DOHH2 (cell line): ENCODE data around the gene LRRC25.

ENCODE experiments used
- H3F3A ChIP-seq: fragments of 200-600 bp; sonication (generic), shearing (Covaris generic); 2 replicates; pipeline ENCODE4 v1.6.0; 2016; ENCODE audit warnings: antibody characterized with exemption, mild to moderate bottlenecking; ENCODE audit not compliant: control insufficient read depth, insufficient read depth
- H3K27ac ChIP-seq: fragments of 200-600 bp; sonication (generic); 2 replicates; pipeline ENCODE4 v1.5.1; 2014; ENCODE audit warnings: low read depth, mild to moderate bottlenecking, low read length, moderate library complexity
- H3K27me3 ChIP-seq: fragments of 200-600 bp; sonication (generic); 2 replicates; pipeline ENCODE4 v1.6.1; 2014; ENCODE audit warnings: mild to moderate bottlenecking, low read length, mixed read lengths; ENCODE audit not compliant: control insufficient read depth
- H3K36me3 ChIP-seq: fragments of 200-600 bp; sonication (generic); 2 replicates; pipeline ENCODE4 v1.6.1; 2014; ENCODE audit warnings: mild to moderate bottlenecking, low read length, moderate library complexity, mixed read lengths; ENCODE audit not compliant: control insufficient read depth
- H3K4me1 ChIP-seq: fragments of 200-600 bp; sonication (generic); 2 replicates; pipeline ENCODE4 v1.6.1; 2014; ENCODE audit warnings: mild to moderate bottlenecking, low read length, mixed read lengths; ENCODE audit not compliant: control insufficient read depth
- H3K4me2 ChIP-seq: fragments of 200-600 bp; sonication (generic); 2 replicates; pipeline ENCODE4 v1.6.0; 2014; ENCODE audit warnings: mild to moderate bottlenecking, low read length, moderate library complexity
- H3K4me3 ChIP-seq: fragments of 200-600 bp; sonication (generic); 2 replicates; pipeline ENCODE4 v1.5.1; 2014; ENCODE audit warnings: mild to moderate bottlenecking, low read length, mixed read lengths
- H3K79me2 ChIP-seq: fragments of 200-600 bp; sonication (generic); 2 replicates; pipeline ENCODE4 v1.6.1; 2014; ENCODE audit warnings: mild to moderate bottlenecking, low read length, mixed read lengths; ENCODE audit not compliant: control insufficient read depth
- H3K9me2 ChIP-seq: fragments of 200-600 bp; sonication (generic); replicated peaks from 2 replicates; pipeline ENCODE4 v1.6.1; 2014; ENCODE audit warnings: mild to moderate bottlenecking, low read length, mixed read lengths; ENCODE audit not compliant: control insufficient read depth
- H3K9me3 ChIP-seq: fragments of 200-600 bp; sonication (generic); 2 replicates; pipeline ENCODE4 v1.6.1; 2014; ENCODE audit warnings: antibody characterized with exemption, low read length, mixed read lengths; ENCODE audit not compliant: control insufficient read depth, insufficient read depth
- H4K20me1 ChIP-seq: fragments of 200-600 bp; sonication (generic); 2 replicates; pipeline ENCODE4 v1.6.0; 2014; ENCODE audit warnings: low read depth, mild to moderate bottlenecking, antibody characterized with exemption, low read length, moderate library complexity; ENCODE audit not compliant: control insufficient read depth, insufficient read depth
- EZH2phosphoT487 ChIP-seq: fragments of 200-600 bp; sonication (generic); IDR thresholded peaks from 2 replicates; pipeline ENCODE4 v1.6.1; 2017; ENCODE audit warnings: borderline replicate concordance, mild to moderate bottlenecking, antibody characterized with exemption, low read length, moderate library complexity, mixed read lengths
- TF ChIP-seq, protein P1 (sequence below): fragments of 200-600 bp; sonication (generic); IDR thresholded peaks from one replicate; pipeline ENCODE4 v1.5.1; 2014; ENCODE audit warnings: antibody characterized with exemption, mild to moderate bottlenecking, low read depth, low read length; ENCODE audit not compliant: poor library complexity, severe bottlenecking

Gene LRRC25

DNA sequence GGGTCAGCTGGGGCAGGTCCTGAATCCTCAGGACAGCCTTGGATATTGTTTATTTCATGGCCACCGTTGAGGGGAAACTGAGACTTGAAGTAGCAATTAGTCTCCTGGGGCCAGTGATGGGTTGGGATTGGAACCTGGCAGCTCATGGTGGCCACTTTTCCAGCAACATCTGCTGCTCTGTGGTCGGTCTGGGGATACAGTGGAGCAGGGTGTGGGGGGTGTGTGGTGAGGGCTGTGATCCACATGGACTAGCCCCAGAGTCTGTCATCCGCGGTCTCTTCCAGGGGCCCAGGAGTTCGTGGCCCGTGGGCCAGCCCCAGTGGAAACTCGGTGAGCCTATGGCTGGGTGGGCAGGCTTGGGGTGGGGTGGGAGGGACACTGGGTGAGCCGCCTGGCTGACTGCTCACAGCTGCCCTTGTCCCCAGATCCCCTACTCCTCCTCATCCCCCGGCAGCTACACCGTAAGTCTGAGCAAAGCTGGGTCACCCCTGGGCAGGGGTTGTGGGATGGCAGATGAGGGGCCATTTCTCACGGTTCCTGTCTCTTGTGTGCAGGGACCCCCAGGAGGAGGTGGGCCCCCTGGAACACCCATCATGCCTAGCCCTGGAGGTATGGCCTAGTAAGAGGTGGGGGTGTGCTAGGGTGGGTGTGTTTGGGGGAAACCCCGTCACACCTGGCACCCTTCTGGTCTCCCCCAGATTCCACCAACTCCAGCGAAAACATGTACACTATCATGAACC is 35.0 kb upstream of the LRRC25 start:
- H3K4me2 ChIP-seq: peak overlapping the region; percentile 73
- peaks cover 68% of the 10 kb centered on the region for H3K4me1 ChIP-seq
- H3K36me3 ChIP-seq: peaks cover 39% of the 10 kb centered on the region
- TF ChIP-seq EZH2phosphoT487: no peak
- TF ChIP-seq, protein P1, sequence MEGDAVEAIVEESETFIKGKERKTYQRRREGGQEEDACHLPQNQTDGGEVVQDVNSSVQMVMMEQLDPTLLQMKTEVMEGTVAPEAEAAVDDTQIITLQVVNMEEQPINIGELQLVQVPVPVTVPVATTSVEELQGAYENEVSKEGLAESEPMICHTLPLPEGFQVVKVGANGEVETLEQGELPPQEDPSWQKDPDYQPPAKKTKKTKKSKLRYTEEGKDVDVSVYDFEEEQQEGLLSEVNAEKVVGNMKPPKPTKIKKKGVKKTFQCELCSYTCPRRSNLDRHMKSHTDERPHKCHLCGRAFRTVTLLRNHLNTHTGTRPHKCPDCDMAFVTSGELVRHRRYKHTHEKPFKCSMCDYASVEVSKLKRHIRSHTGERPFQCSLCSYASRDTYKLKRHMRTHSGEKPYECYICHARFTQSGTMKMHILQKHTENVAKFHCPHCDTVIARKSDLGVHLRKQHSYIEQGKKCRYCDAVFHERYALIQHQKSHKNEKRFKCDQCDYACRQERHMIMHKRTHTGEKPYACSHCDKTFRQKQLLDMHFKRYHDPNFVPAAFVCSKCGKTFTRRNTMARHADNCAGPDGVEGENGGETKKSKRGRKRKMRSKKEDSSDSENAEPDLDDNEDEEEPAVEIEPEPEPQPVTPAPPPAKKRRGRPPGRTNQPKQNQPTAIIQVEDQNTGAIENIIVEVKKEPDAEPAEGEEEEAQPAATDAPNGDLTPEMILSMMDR: no peak
- no peaks in the 10 kb centered on the region for H3K9me3 ChIP-seq
- H4K20me1 ChIP-seq: 0 out of 2 replicates have a peak, but pooled peaks cover 3% of the 10 kb centered on the region
- H3K27ac ChIP-seq: peak overlapping the region; percentile 48
- H3K27me3 ChIP-seq: no peaks in the 10 kb centered on the region
- peaks cover 17% of the 10 kb centered on the region for H3K79me2 ChIP-seq
- peaks cover 9% of the 10 kb centered on the region for H3F3A ChIP-seq
- H3K4me3 ChIP-seq: peak overlapping the region; percentile 65
- no peaks in the 10 kb centered on the region for H3K9me2 ChIP-seq

DNA sequence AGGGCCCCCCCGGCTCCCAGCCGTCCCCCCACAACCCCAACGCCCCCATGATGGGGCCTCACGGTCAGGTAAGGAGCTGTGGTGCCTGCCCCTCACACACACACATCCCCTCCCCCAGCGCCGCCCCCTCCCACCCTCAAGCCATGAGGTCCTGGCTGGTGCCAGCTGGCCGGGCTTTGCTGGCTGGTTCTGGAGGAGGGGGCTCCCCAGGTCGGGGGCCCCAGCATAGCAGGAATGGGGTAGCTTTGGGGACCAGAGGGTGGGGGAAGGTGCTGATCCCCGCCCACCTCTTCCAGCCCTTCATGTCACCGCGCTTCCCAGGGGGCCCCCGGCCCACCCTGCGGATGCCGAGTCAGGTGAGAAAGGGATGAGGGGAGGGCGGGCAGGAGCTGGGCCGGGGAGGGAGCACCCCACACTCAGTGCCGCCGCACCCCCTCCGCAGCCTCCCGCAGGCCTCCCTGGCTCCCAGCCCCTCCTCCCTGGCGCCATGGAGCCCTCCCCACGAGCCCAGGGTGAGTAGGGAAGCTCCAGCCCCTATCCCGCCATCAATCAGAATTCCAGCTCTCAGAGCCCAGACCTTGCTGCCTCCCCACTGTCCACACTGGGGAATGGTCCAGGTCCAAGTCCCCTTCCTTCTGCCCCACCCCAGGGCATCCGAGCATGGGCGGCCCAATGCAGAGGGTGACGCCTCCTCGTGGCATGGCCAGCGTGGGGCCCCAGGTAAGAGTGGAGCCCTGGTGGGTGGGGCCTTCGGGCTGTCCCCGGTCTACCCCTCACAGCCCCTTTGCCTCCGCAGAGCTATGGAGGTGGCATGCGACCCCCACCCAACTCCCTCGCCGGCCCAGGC is 34.2 kb upstream of the LRRC25 start:
- H3K4me1 ChIP-seq: peaks cover 70% of the 10 kb centered on the region
- peak overlapping the region; percentile 73 for H3K4me2 ChIP-seq

DNA sequence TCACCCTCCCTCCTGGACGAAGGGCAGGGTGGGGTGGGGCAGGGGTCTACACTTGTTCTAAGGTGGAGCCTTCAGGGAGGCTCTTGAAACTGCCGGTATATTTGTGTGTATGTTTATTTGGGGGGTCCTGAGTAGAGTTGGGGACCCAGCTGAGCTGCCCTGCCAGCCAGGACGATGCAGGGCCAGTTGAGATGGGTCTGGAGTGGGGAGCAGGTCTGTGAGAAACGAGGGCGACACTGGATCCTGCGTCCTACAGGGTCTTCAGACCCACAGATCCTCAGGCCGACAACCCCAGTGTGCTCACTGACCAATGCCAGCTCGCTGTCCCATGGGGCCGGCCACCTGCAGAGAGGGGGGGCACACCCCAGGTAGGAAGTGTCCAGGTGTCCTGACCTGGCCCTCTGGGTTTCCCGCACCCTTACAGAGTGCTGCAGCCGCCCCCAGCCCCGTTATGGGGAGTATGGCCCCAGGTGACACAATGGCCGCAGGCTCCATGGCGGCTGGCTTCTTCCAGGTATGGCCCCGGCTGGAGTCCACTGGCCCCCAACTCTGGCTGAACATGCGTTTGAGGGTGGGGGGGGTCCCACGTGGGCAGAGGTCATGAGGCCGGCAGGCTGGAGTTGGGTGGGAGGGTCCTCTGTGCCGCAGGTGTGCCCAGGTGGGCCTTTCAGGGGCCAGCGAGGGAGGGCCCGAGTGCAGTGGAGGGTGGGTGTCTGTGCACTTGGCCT is 33.2 kb upstream of the LRRC25 start:
- no peak overlapping the region for H3K4me3 ChIP-seq
- no peak overlapping the region for H3K27ac ChIP-seq
- peaks cover 9% of the 10 kb centered on the region for H3F3A ChIP-seq
- peak overlapping the region; percentile 74; the same call in 1 of the 2 replicates for H3K4me2 ChIP-seq
- H3K36me3 ChIP-seq: peaks cover 49% of the 10 kb centered on the region
- peaks cover 74% of the 10 kb centered on the region for H3K4me1 ChIP-seq
- H3K9me3 ChIP-seq: no peaks in the 10 kb centered on the region
- peaks cover 36% of the 10 kb centered on the region for H3K79me2 ChIP-seq
- H3K27me3 ChIP-seq: no peaks in the 10 kb centered on the region
- no peak for TF ChIP-seq EZH2phosphoT487
- TF ChIP-seq, protein P1: no peak
- no peaks in the 10 kb centered on the region for H3K9me2 ChIP-seq
- 0 out of 2 replicates have a peak, but pooled peaks cover 3% of the 10 kb centered on the region for H4K20me1 ChIP-seq

More for the DNA sequence above, 34.2 kb upstream of the LRRC25 start:
- H3K27me3 ChIP-seq: no peaks in the 10 kb centered on the region
- H4K20me1 ChIP-seq: 0 out of 2 replicates have a peak, but pooled peaks cover 3% of the 10 kb centered on the region
- H3K36me3 ChIP-seq: peaks cover 47% of the 10 kb centered on the region
- peaks cover 26% of the 10 kb centered on the region for H3K79me2 ChIP-seq
- H3K4me3 ChIP-seq: peak overlapping the region; percentile 19; the same call in 1 of the 2 replicates
- peaks cover 9% of the 10 kb centered on the region for H3F3A ChIP-seq
- no peaks in the 10 kb centered on the region for H3K9me2 ChIP-seq
- H3K9me3 ChIP-seq: no peaks in the 10 kb centered on the region
- H3K27ac ChIP-seq: no peak overlapping the region
- TF ChIP-seq, protein P1: no peak
- no peak for TF ChIP-seq EZH2phosphoT487
